PC-3 (cell line): ENCODE data around the gene BMP2K. TPM values are rescaled to one million over a fixed set of nuclear protein-coding genes. Genes with fewer than 3 reads are reported as not detected.

Experiments
- ATAC-seq: fragments of 200-7000 bp; cut with Tn5 transposase; 2 replicates; pipeline ENCODE4 v1.9.1; 2020; ENCODE audit warnings: mild to moderate bottlenecking, moderate library complexity
- BruUV-seq: library from RNA; stranded (reverse); fragments of 400-500 nt; replicated peaks from 2 replicates; lab custom pipeline; 2021; lab: Mats Ljungman, UMichigan
- CTCF ChIA-PET: fragments of 300-600 bp; sonication (Branson Sonifier 250); formaldehyde crosslinking; loops from one replicate; lab custom pipeline; 2022; ENCODE audit warnings: antibody characterized with exemption; lab: Charles Lee
- POLR2A ChIA-PET: fragments of 300-600 bp; sonication (Branson Sonifier 250); formaldehyde crosslinking; loops from one replicate; lab custom pipeline; 2022; ENCODE audit warnings: antibody characterized with exemption; ENCODE audit not compliant: unreplicated experiment; lab: Charles Lee
- DNase-seq: peaks from one replicate; pipeline ENCODE4 v3.0.0-alpha.2; 2015
- H2AFZ ChIP-seq: fragments of 300-600 bp; sonication (generic); 2 replicates; pipeline ENCODE4 v1.6.0; 2016; ENCODE audit warnings: antibody characterized with exemption, low read length
- H3F3A ChIP-seq: fragments of 300-600 bp; sonication (generic); one replicate; pipeline ENCODE4 v1.6.0; 2017; ENCODE audit warnings: antibody characterized with exemption, low read length, control low read depth, mild to moderate bottlenecking; ENCODE audit not compliant: unreplicated experiment
- H3K27ac ChIP-seq: fragments of 300-600 bp; sonication (generic); 2 replicates; pipeline ENCODE4 v1.5.1; 2016; ENCODE audit warnings: mild to moderate bottlenecking, low read length
- H3K27me3 ChIP-seq: fragments of 300-600 bp; sonication (generic); 2 replicates; pipeline ENCODE4 v1.6.1; 2016; ENCODE audit warnings: low read length, mixed read lengths
- H3K36me3 ChIP-seq: fragments of 300-600 bp; sonication (generic); 2 replicates; pipeline ENCODE4 v1.6.1; 2016; ENCODE audit warnings: low read depth, mixed run types, low read length, mixed read lengths
- H3K4me1 ChIP-seq: fragments of 300-600 bp; sonication (generic); 2 replicates; pipeline ENCODE4 v1.5.1; 2016; ENCODE audit warnings: low read length; ENCODE audit not compliant: insufficient read depth
- H3K4me2 ChIP-seq: fragments of 300-600 bp; sonication (generic); 2 replicates; pipeline ENCODE4 v1.6.0; 2016; ENCODE audit warnings: low read length
- H3K4me3 ChIP-seq: fragments of 300-600 bp; sonication (generic); 2 replicates; pipeline ENCODE4 v1.5.1; 2016; ENCODE audit warnings: mild to moderate bottlenecking, low read length, mixed read lengths
- H3K79me2 ChIP-seq: fragments of 300-600 bp; sonication (generic); 2 replicates; pipeline ENCODE4 v1.6.1; 2017; ENCODE audit warnings: low read length, mixed read lengths
- H3K9ac ChIP-seq: fragments of 300-600 bp; sonication (generic); 2 replicates; pipeline ENCODE4 v1.6.0; 2016; ENCODE audit warnings: mild to moderate bottlenecking, low read length
- H3K9me2 ChIP-seq: fragments of 300-600 bp; sonication (generic); replicated peaks from 2 replicates; pipeline ENCODE4 v1.6.1; 2016; ENCODE audit warnings: mixed run types, low read length, mixed read lengths
- H3K9me3 ChIP-seq: fragments of 300-600 bp; sonication (generic); 2 replicates; pipeline ENCODE4 v1.6.1; 2016; ENCODE audit warnings: low read length, mixed read lengths
- H4K20me1 ChIP-seq: fragments of 300-600 bp; sonication (generic); 2 replicates; pipeline ENCODE4 v1.6.1; 2016; ENCODE audit warnings: low read length, mixed read lengths
- EZH2 ChIP-seq: fragments of 300-600 bp; sonication (generic); IDR thresholded peaks from one replicate; pipeline ENCODE4 v1.6.1; 2017; ENCODE audit warnings: antibody characterized with exemption, mild to moderate bottlenecking, low read length; ENCODE audit not compliant: unreplicated experiment
- EZH2phosphoT487 ChIP-seq: fragments of 300-600 bp; sonication (generic); IDR thresholded peaks from 2 replicates; pipeline ENCODE4 v1.6.1; 2018; ENCODE audit warnings: mild to moderate bottlenecking, antibody characterized with exemption, low read length, borderline replicate concordance
- intact Hi-C: fragments of 100-400 bp; cut with micrococcal nuclease; formaldehyde crosslinking; loops from 2 replicates; pipeline ENCODE4 v1.9.0; 2023
- total RNA-seq: library from RNA; depleted of rRNA; stranded (reverse); fragments of >200 nt; gene quantifications from 2 replicates; pipeline ENCODE4 v1.2.3, GENCODE V29; 2014
- TF ChIP-seq, protein P1 (sequence below): fragments of 300-600 bp; sonication (generic); conservative IDR thresholded peaks from 2 replicates; pipeline ENCODE4 v1.5.1; 2017; ENCODE audit warnings: antibody characterized with exemption, low read depth, mild to moderate bottlenecking, low read length

BMP2K gene
- total RNA-seq, 1 experiment from 2014 or later = 24.5 TPM

DNA sequence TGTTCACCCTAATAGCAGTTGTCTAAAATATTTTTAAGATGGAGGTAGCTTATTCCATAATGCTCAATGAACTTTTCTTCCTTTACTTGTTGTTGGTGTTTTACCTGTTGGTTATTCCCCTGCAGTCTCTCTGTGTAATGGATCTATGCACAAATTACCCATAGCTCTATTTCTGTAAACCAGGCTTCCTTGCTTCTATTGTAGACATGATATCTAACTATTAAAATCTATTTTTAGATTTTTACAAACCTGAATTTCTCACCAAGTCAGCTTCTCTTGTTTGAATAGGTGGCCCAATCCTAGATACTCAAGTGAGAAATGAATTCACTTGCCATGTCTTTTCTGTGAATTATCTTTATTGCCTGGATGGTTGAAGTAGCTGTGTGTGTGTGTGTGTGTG is 24.8 kb downstream of the BMP2K start:
- Histone ChIP-seq H3F3A (no peaks in the 10 kb centered on the region), H3K4me3 (no peak overlapping the region), H3K9ac (no peak overlapping the region), H3K27me3 (no peaks in the 10 kb centered on the region), H3K4me1 (no peaks in the 10 kb centered on the region), H3K9me3 (no peaks in the 10 kb centered on the region), H3K27ac (no peak overlapping the region), H2AFZ (no peak overlapping the region), H4K20me1 (no peaks in the 10 kb centered on the region), H3K36me3 (no peaks in the 10 kb centered on the region), H3K79me2 (peaks cover 49% of the 10 kb centered on the region), H3K9me2 (no peaks in the 10 kb centered on the region), H3K4me2 (no peak overlapping the region)
- DNase-seq = no peak
- ChIA-PET CTCF (no interaction called here), POLR2A (no interaction called here)
- BruUV-seq = no TSS peak
- ATAC-seq = no peak
- TF ChIP-seq EZH2phosphoT487 (no peak), EZH2 (no peak)
- intact Hi-C loops = no loop called here

DNA sequence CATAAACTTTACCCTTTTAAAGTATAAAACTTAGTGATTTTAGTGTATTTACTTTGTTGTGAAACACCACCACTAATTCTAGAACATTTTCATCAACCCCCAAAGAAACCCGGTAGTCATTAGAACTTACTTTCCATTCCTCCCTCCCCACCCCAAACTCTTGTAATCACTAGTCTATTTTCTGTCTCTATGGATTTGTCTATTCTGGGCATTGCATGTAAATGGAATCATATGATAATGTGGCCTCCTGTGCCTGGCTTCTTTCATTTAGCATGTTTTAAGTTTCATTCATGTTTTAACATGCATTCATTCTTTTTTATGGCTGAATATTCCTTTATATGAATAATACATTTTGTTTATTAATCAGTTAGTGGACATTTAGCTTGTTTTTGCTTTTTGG is 27.8 kb downstream of the BMP2K start:
- CTCF ChIA-PET = no interaction called here
- no peak for TF ChIP-seq EZH2
- TF ChIP-seq EZH2phosphoT487 = no peak
- TF ChIP-seq, protein P1, sequence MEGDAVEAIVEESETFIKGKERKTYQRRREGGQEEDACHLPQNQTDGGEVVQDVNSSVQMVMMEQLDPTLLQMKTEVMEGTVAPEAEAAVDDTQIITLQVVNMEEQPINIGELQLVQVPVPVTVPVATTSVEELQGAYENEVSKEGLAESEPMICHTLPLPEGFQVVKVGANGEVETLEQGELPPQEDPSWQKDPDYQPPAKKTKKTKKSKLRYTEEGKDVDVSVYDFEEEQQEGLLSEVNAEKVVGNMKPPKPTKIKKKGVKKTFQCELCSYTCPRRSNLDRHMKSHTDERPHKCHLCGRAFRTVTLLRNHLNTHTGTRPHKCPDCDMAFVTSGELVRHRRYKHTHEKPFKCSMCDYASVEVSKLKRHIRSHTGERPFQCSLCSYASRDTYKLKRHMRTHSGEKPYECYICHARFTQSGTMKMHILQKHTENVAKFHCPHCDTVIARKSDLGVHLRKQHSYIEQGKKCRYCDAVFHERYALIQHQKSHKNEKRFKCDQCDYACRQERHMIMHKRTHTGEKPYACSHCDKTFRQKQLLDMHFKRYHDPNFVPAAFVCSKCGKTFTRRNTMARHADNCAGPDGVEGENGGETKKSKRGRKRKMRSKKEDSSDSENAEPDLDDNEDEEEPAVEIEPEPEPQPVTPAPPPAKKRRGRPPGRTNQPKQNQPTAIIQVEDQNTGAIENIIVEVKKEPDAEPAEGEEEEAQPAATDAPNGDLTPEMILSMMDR = no peak
- BruUV-seq = no TSS peak
- intact Hi-C loops = no loop called here
- Histone ChIP-seq H3F3A (no peaks in the 10 kb centered on the region), H3K4me2 (no peak overlapping the region), H3K9ac (no peak overlapping the region), H3K79me2 (peaks cover 55% of the 10 kb centered on the region), H3K4me1 (no peaks in the 10 kb centered on the region), H3K36me3 (no peaks in the 10 kb centered on the region; the same call in 1 of the 2 replicates), H3K9me3 (no peaks in the 10 kb centered on the region), H3K27me3 (no peaks in the 10 kb centered on the region), H2AFZ (no peak overlapping the region), H4K20me1 (no peaks in the 10 kb centered on the region), H3K9me2 (no peaks in the 10 kb centered on the region), H3K4me3 (no peak overlapping the region), H3K27ac (no peak overlapping the region)
- ATAC-seq = no peak
- no peak for DNase-seq
- POLR2A ChIA-PET = no interaction called here

DNA sequence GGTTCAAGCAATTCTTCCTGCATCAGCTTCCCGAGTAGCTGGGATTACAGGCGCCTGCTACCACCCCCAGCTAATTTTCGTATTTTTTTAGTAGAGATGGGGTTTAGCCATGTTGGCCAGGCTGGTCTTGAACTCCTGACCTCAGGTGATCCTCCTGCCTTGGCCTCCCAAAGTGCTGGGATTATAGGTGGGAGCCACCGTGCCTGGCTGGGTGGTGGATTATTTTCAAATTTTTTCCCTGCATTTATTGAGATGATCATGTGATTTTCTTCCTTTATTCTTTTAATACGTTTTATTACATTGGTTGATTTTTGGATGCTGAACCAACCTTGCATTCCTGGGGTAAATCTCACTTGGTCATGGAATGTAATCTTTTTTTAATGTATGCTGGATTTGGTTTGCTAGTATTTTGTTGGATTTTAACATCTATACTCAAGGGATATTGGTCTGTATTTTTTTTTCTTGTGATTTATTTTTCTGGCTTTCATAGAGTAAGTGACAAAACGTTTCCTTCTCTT is 30.9 kb downstream of the BMP2K start:
- DNase-seq (no peak), ATAC-seq (no peak)
- no peak overlapping the region for H3K4me3 ChIP-seq
- no peaks in the 10 kb centered on the region for H3F3A ChIP-seq
- CTCF ChIA-PET = no interaction called here
- no peaks in the 10 kb centered on the region for H3K4me1 ChIP-seq
- intact Hi-C loops = loop anchor here (5.0 kb wide), 1 partner anchor 45 kb away; no protein-coding TSS in a partner anchor
- no peaks in the 10 kb centered on the region for H3K9me2 ChIP-seq
- no peak overlapping the region for H3K9ac ChIP-seq
- H4K20me1 ChIP-seq = no peaks in the 10 kb centered on the region
- H3K27ac ChIP-seq = no peak overlapping the region
- POLR2A ChIA-PET = no interaction called here
- BruUV-seq = no TSS peak
- peaks cover 44% of the 10 kb centered on the region for H3K79me2 ChIP-seq
- H3K9me3 ChIP-seq = no peaks in the 10 kb centered on the region
- H3K27me3 ChIP-seq = no peaks in the 10 kb centered on the region
- H3K36me3 ChIP-seq = no peaks in the 10 kb centered on the region; the same call in 1 of the 2 replicates
- TF ChIP-seq EZH2 (no peak), EZH2phosphoT487 (no peak)
- TF ChIP-seq, protein P1 = no peak
- no peak overlapping the region for H3K4me2 ChIP-seq
- no peak overlapping the region for H2AFZ ChIP-seq
